ENCODE measurements around the gene ROCK2. TPM values are rescaled to one million over a fixed set of nuclear protein-coding genes. Genes with fewer than 3 reads are reported as not detected.

Gene ROCK2
- total and polyA plus RNA-seq, 2 of the 13 experiments (the other 11 are each of a cell fraction or from before 2014, with no cell fraction given), result 38.1 to 119 TPM

DNA sequence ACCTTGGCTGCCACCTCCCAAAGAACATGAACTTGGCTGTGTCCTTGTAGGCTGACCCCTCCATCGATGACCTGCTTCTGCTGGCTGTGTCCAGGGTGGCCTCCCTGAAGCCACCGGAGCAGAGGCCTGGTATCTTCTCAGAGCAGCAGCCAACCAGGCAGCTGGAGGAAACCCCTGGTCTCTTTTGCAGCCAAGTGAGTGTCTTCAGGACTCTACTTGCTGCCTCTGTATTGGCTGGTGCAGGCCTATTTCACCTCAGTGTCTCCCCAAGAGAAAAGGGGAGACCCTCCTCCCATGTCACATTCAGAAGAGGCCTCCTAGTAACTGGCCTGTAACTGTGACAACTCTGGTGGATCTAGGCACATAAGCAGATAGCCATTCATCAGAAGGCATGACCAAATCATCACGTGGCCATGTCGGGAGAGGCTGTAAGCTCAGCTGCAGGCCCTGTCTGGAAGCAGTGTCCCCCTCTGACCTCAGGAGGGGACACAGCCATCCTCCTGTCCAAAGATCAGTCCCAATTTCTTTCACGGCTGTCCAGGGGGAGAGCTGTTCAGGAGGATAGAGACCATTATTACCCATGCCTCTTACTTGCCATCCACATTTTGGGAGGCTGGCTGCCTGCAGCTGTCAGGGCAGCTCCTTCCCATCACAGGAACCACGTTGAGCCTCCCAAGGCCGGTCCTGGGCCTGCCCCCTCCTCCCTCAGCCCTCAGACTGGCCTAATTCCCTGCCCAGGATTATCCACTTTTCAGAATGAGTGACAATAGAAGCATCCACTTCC, 20.9 kb upstream of the ROCK2 start (continued):
- TF ChIP-seq, protein P1, sequence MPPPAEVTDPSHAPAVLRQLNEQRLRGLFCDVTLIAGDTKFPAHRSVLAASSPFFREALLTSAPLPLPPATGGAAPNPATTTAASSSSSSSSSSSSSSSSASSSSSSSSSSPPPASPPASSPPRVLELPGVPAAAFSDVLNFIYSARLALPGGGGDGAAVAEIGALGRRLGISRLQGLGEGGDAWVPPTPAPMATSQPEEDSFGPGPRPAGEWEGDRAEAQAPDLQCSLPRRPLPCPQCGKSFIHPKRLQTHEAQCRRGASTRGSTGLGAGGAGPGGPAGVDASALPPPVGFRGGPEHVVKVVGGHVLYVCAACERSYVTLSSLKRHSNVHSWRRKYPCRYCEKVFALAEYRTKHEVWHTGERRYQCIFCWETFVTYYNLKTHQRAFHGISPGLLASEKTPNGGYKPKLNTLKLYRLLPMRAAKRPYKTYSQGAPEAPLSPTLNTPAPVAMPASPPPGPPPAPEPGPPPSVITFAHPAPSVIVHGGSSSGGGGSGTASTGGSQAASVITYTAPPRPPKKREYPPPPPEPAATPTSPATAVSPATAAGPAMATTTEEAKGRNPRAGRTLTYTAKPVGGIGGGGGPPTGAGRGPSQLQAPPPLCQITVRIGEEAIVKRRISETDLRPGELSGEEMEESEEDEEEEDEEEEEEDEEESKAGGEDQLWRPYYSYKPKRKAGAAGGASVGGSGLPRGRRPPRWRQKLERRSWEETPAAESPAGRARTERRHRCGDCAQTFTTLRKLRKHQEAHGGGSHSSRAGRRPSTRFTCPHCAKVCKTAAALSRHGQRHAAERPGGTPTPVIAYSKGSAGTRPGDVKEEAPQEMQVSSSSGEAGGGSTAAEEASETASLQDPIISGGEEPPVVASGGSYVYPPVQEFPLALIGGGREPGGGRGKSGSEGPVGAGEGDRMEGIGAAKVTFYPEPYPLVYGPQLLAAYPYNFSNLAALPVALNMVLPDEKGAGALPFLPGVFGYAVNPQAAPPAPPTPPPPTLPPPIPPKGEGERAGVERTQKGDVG (CRISPR knock-in tag; IDR thresholded peaks at IDR 0.05; ENCODE audit: borderline replicate concordance), result peak; percentile 75; the same call in 1 of the 2 replicates
- no peak for TF ChIP-seq MLLT10 (CRISPR knock-in tag; IDR thresholded peaks at IDR 0.05)
- no peak for TF ChIP-seq SNRNP70 (IDR thresholded peaks at IDR 0.05; ENCODE audit: low read depth, low read length)
- TF ChIP-seq MXD4 (CRISPR knock-in tag; IDR thresholded peaks at IDR 0.05), result peak; percentile 88; the same call in 1 of the 2 replicates
- TF ChIP-seq SNAI1 (CRISPR knock-in tag; IDR thresholded peaks at IDR 0.05; ENCODE audit: borderline replicate concordance), result no peak
- TF ChIP-seq SRSF1 (optimal IDR thresholded peaks at IDR 0.05; ENCODE audit: low read depth, low read length), result no peak
- TF ChIP-seq, protein P2, sequence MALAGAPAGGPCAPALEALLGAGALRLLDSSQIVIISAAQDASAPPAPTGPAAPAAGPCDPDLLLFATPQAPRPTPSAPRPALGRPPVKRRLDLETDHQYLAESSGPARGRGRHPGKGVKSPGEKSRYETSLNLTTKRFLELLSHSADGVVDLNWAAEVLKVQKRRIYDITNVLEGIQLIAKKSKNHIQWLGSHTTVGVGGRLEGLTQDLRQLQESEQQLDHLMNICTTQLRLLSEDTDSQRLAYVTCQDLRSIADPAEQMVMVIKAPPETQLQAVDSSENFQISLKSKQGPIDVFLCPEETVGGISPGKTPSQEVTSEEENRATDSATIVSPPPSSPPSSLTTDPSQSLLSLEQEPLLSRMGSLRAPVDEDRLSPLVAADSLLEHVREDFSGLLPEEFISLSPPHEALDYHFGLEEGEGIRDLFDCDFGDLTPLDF (CRISPR knock-in tag; IDR thresholded peaks at IDR 0.05), result no peak
- peak; percentile 83; the same call in 1 of the 2 replicates for TF ChIP-seq ZNF264 (CRISPR knock-in tag; IDR thresholded peaks at IDR 0.05)
- no peak for TF ChIP-seq ZNF570 (CRISPR knock-in tag; IDR thresholded peaks at IDR 0.05; ENCODE audit: borderline replicate concordance)
- peak; percentile 33; the same call in 1 of the 2 replicates for TF ChIP-seq ELF3 (CRISPR knock-in tag; IDR thresholded peaks at IDR 0.05)
- TF ChIP-seq ZSCAN22 (CRISPR knock-in tag; IDR thresholded peaks at IDR 0.05), result peak; percentile 92
- no peak for TF ChIP-seq TSC22D2 (CRISPR knock-in tag; IDR thresholded peaks at IDR 0.05; ENCODE audit: borderline replicate concordance)
- no peak for TF ChIP-seq STAT5B (CRISPR knock-in tag; IDR thresholded peaks at IDR 0.05)
- TF ChIP-seq, protein P3, sequence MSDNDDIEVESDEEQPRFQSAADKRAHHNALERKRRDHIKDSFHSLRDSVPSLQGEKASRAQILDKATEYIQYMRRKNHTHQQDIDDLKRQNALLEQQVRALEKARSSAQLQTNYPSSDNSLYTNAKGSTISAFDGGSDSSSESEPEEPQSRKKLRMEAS (IDR thresholded peaks at IDR 0.05), result peak; percentile 93
- TF ChIP-seq NRL (CRISPR knock-in tag; IDR thresholded peaks at IDR 0.05; ENCODE audit: borderline replicate concordance), result peak; percentile 78; the same call in 1 of the 2 replicates
- TF ChIP-seq TP53 (CRISPR knock-in tag; conservative IDR thresholded peaks at IDR 0.05), result no peak
- no peak for TF ChIP-seq XBP1 (CRISPR knock-in tag; IDR thresholded peaks at IDR 0.05)
- TF ChIP-seq, protein P4, sequence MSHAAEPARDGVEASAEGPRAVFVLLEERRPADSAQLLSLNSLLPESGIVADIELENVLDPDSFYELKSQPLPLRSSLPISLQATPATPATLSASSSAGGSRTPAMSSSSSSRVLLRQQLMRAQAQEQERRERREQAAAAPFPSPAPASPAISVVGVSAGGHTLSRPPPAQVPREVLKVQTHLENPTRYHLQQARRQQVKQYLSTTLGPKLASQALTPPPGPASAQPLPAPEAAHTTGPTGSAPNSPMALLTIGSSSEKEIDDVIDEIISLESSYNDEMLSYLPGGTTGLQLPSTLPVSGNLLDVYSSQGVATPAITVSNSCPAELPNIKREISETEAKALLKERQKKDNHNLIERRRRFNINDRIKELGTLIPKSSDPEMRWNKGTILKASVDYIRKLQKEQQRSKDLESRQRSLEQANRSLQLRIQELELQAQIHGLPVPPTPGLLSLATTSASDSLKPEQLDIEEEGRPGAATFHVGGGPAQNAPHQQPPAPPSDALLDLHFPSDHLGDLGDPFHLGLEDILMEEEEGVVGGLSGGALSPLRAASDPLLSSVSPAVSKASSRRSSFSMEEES (CRISPR knock-in tag; IDR thresholded peaks at IDR 0.05), result peak; percentile 92
- TF ChIP-seq ATF1 (CRISPR knock-in tag; IDR thresholded peaks at IDR 0.05), result no peak
- TF ChIP-seq, protein P5, sequence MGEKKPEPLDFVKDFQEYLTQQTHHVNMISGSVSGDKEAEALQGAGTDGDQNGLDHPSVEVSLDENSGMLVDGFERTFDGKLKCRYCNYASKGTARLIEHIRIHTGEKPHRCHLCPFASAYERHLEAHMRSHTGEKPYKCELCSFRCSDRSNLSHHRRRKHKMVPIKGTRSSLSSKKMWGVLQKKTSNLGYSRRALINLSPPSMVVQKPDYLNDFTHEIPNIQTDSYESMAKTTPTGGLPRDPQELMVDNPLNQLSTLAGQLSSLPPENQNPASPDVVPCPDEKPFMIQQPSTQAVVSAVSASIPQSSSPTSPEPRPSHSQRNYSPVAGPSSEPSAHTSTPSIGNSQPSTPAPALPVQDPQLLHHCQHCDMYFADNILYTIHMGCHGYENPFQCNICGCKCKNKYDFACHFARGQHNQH (CRISPR knock-in tag; IDR thresholded peaks at IDR 0.05), result no peak; the same call in none of the 2 replicates
- no peak for TF ChIP-seq ZSCAN20 (CRISPR knock-in tag; IDR thresholded peaks at IDR 0.05; ENCODE audit: borderline replicate concordance)
- peak; percentile 94 for TF ChIP-seq MED1 (CRISPR knock-in tag; IDR thresholded peaks at IDR 0.05)

Measured in HepG2 (cell line).